OCI-LY1 (cell line): ENCODE results near the gene KCNJ12.
"Not testable (repeated sequence)": the region's sequence is repeated elsewhere in the genome, so short reads cannot be mapped to it uniquely, and the experiment has no call there.

ENCODE experiments used
- H2AFZ ChIP-seq: fragments of 200-600 bp; sonication (generic), shearing (Covaris generic); 2 replicates; pipeline ENCODE4 v1.6.0; 2014; ENCODE audit warnings: antibody characterized with exemption, mild to moderate bottlenecking, low read length
- H3F3A ChIP-seq: fragments of 200-600 bp; sonication (generic), shearing (Covaris generic); 2 replicates; pipeline ENCODE4 v1.6.0; 2014; ENCODE audit warnings: mild to moderate bottlenecking, antibody characterized with exemption, low read length, moderate library complexity; ENCODE audit not compliant: insufficient read depth
- H3K27ac ChIP-seq: fragments of 200-600 bp; sonication (generic); 2 replicates; pipeline ENCODE4 v1.5.1; 2014; ENCODE audit warnings: low read length, mixed run types, mild to moderate bottlenecking, low read depth; ENCODE audit not compliant: poor library complexity, severe bottlenecking
- H3K27me3 ChIP-seq: fragments of 200-600 bp; sonication (generic); 2 replicates; pipeline ENCODE4 v1.6.0; 2014; ENCODE audit warnings: antibody characterized with exemption, mild to moderate bottlenecking, low read length, moderate library complexity; ENCODE audit not compliant: insufficient read depth
- H3K36me3 ChIP-seq: fragments of 200-600 bp; sonication (generic); 2 replicates; pipeline ENCODE4 v1.6.1; 2014; ENCODE audit warnings: mild to moderate bottlenecking, antibody characterized with exemption, low read length, moderate library complexity, mixed read lengths; ENCODE audit not compliant: insufficient read depth
- H3K4me1 ChIP-seq: fragments of 200-600 bp; sonication (generic); 2 replicates; pipeline ENCODE4 v1.5.1; 2014; ENCODE audit warnings: mild to moderate bottlenecking, low read length, moderate library complexity; ENCODE audit not compliant: insufficient read depth, severe bottlenecking
- H3K4me2 ChIP-seq: fragments of 200-600 bp; sonication (generic), shearing (Covaris generic); 2 replicates; pipeline ENCODE4 v1.6.1; 2014; ENCODE audit warnings: low read length
- H3K4me3 ChIP-seq: fragments of 200-600 bp; sonication (generic); 2 replicates; pipeline ENCODE4 v1.5.1; 2014; ENCODE audit warnings: low read length, low read depth, mild to moderate bottlenecking, mixed read lengths; ENCODE audit not compliant: poor library complexity, severe bottlenecking
- H3K79me2 ChIP-seq: fragments of 200-600 bp; shearing (Covaris generic); 2 replicates; pipeline ENCODE4 v1.6.1; 2016; ENCODE audit warnings: mixed run types, low read length, mixed read lengths; ENCODE audit not compliant: insufficient read depth
- H3K9ac ChIP-seq: fragments of 200-600 bp; sonication (generic), shearing (Covaris generic); 2 replicates; pipeline ENCODE4 v1.6.1; 2014; ENCODE audit warnings: mild to moderate bottlenecking, low read length, mixed read lengths
- H3K9me2 ChIP-seq: fragments of 200-600 bp; sonication (generic), shearing (Covaris generic); 2 replicates; pipeline ENCODE4 v1.6.1; 2014; ENCODE audit warnings: low read depth, mild to moderate bottlenecking, low read length, mixed read lengths
- H3K9me3 ChIP-seq: fragments of 200-600 bp; shearing (Covaris generic); 2 replicates; pipeline ENCODE4 v1.6.1; 2014; ENCODE audit warnings: low read length, mixed read lengths
- H4K20me1 ChIP-seq: fragments of 200-600 bp; sonication (generic), shearing (Covaris generic); 2 replicates; pipeline ENCODE4 v1.6.0; 2016; ENCODE audit warnings: mild to moderate bottlenecking, low read length; ENCODE audit not compliant: insufficient read depth
- CTCF ChIP-seq: fragments of 200-600 bp; sonication (generic), shearing (Covaris generic); IDR thresholded peaks from 2 replicates; pipeline ENCODE4 v1.5.1; 2017; ENCODE audit warnings: mild to moderate bottlenecking, antibody characterized with exemption, low read length, moderate library complexity, mixed read lengths
- EZH2 ChIP-seq: fragments of 200-600 bp; sonication (generic), shearing (Covaris generic); IDR thresholded peaks from 2 replicates; pipeline ENCODE4 v1.8.0; 2017; ENCODE audit warnings: borderline replicate concordance, mixed run types, mild to moderate bottlenecking, antibody characterized with exemption, low read length, moderate library complexity, mixed read lengths

Gene KCNJ12

GRCh38 chr17:21399474-21400186 lies 23.5 kb downstream of the KCNJ12 start:
- TF ChIP-seq CTCF: no peak
- TF ChIP-seq EZH2: no peak
- no peaks in the 10 kb centered on the region for H4K20me1 ChIP-seq
- H3K4me3 ChIP-seq: no peak overlapping the region
- no peak overlapping the region for H3K4me2 ChIP-seq
- H3F3A ChIP-seq: no peaks in the 10 kb centered on the region
- H3K4me1 ChIP-seq: no peaks in the 10 kb centered on the region
- H3K27ac ChIP-seq: no peak overlapping the region
- no peaks in the 10 kb centered on the region for H3K9me3 ChIP-seq
- no peak overlapping the region for H2AFZ ChIP-seq
- no peak overlapping the region for H3K9ac ChIP-seq
- no peaks in the 10 kb centered on the region for H3K9me2 ChIP-seq
- no peaks in the 10 kb centered on the region for H3K27me3 ChIP-seq
- H3K79me2 ChIP-seq: no peaks in the 10 kb centered on the region
- H3K36me3 ChIP-seq: no peaks in the 10 kb centered on the region

GRCh38 chr17:21400187-21400569 lies 24.0 kb downstream of the KCNJ12 start:
- H3K27me3 ChIP-seq, H2AFZ ChIP-seq, H3K79me2 ChIP-seq, H3K4me3 ChIP-seq, H3K4me1 ChIP-seq, H3K36me3 ChIP-seq, H3K4me2 ChIP-seq, H3F3A ChIP-seq, H3K27ac ChIP-seq, H3K9me2 ChIP-seq, H4K20me1 ChIP-seq, H3K9ac ChIP-seq, H3K9me3 ChIP-seq: not testable (repeated sequence)

- no peak overlapping the region for H2AFZ ChIP-seq
- H4K20me1 ChIP-seq: no peaks in the 10 kb centered on the region
- H3K4me2 ChIP-seq: no peak overlapping the region
- H3K9me2 ChIP-seq: no peaks in the 10 kb centered on the region
- H3K27me3 ChIP-seq: no peaks in the 10 kb centered on the region
- no peak overlapping the region for H3K27ac ChIP-seq
- H3K4me1 ChIP-seq: no peaks in the 10 kb centered on the region
- TF ChIP-seq EZH2 (no peak), CTCF (no peak)
- H3K9ac ChIP-seq: no peak overlapping the region
- no peaks in the 10 kb centered on the region for H3K9me3 ChIP-seq
- H3F3A ChIP-seq: no peaks in the 10 kb centered on the region
- H3K4me3 ChIP-seq: no peak overlapping the region
- no peaks in the 10 kb centered on the region for H3K79me2 ChIP-seq
- no peaks in the 10 kb centered on the region for H3K36me3 ChIP-seq
Observed at GRCh38 chr17:21400816-21401593, 24.8 kb downstream of the KCNJ12 start.

- not testable (repeated sequence) for H3K27ac ChIP-seq, H2AFZ ChIP-seq, H3K9me2 ChIP-seq, H3K9ac ChIP-seq, H3K4me2 ChIP-seq, H3F3A ChIP-seq, H3K4me1 ChIP-seq, H3K27me3 ChIP-seq, H3K79me2 ChIP-seq, H3K9me3 ChIP-seq, H3K36me3 ChIP-seq, H4K20me1 ChIP-seq, H3K4me3 ChIP-seq
Observed at GRCh38 chr17:21402166-21402571, 26.0 kb downstream of the KCNJ12 start.

GRCh38 chr17:21402926-21403325 lies 26.8 kb downstream of the KCNJ12 start:
- H3K9me3 ChIP-seq, H3K9me2 ChIP-seq, H3K79me2 ChIP-seq, H3K36me3 ChIP-seq, H2AFZ ChIP-seq, H4K20me1 ChIP-seq, H3K27ac ChIP-seq, H3K27me3 ChIP-seq, H3K4me3 ChIP-seq, H3K9ac ChIP-seq, H3K4me2 ChIP-seq, H3K4me1 ChIP-seq, H3F3A ChIP-seq: not testable (repeated sequence)

- H3K36me3 ChIP-seq, H3K27ac ChIP-seq, H4K20me1 ChIP-seq, H3K9ac ChIP-seq, H3K79me2 ChIP-seq, H3K9me2 ChIP-seq, H2AFZ ChIP-seq, H3K27me3 ChIP-seq, H3K4me3 ChIP-seq, H3F3A ChIP-seq, H3K4me1 ChIP-seq, H3K9me3 ChIP-seq, H3K4me2 ChIP-seq: not testable (repeated sequence)
Observed at GRCh38 chr17:21404106-21404505, 27.9 kb downstream of the KCNJ12 start.
